HepG2 (cell line): ENCODE data around the gene LCK. TPM values are rescaled to one million over a fixed set of nuclear protein-coding genes. Genes with fewer than 3 reads are reported as not detected.

Experiments used
- ARNT ChIP-seq: fragments of 450-650 bp; IDR thresholded peaks from 2 replicates; pipeline ENCODE4 v1.6.1; 2017
- ATF2 ChIP-seq: sonication (generic); formaldehyde crosslinking; IDR thresholded peaks from 2 replicates; pipeline ENCODE4 v1.4.0; 2020; ENCODE audit warnings: missing genetic modification reagents
- BCL3 ChIP-seq: sonication (generic); formaldehyde crosslinking; IDR thresholded peaks from 2 replicates; pipeline ENCODE4 v1.5.1; 2020; ENCODE audit warnings: mild to moderate bottlenecking, missing genetic modification reagents, moderate library complexity
- CREM ChIP-seq, 2 experiments: sonication (generic) in 1 of 2; formaldehyde crosslinking in 1 of 2; IDR thresholded peaks; 2 replicates each; pipeline versions ENCODE4 v1.4.0 to v1.6.1; 2016 to 2020; ENCODE audit warnings: antibody characterized with exemption in 1 of 2, mild to moderate bottlenecking in 1 of 2, missing genetic modification reagents in 1 of 2
- DMAP1 ChIP-seq: IDR thresholded peaks from 2 replicates; pipeline ENCODE4 v1.6.1; 2016
- HBP1 ChIP-seq: IDR thresholded peaks from 2 replicates; pipeline ENCODE4 v1.6.1; 2016; ENCODE audit warnings: low read depth, control low read depth
- HOXD1 ChIP-seq: sonication (generic); formaldehyde crosslinking; IDR thresholded peaks from 2 replicates; pipeline ENCODE4 v1.5.0; 2020; ENCODE audit warnings: missing genetic modification reagents
- ONECUT2 ChIP-seq: sonication (generic); formaldehyde crosslinking; IDR thresholded peaks from 2 replicates; pipeline ENCODE4 v1.4.0; 2020; ENCODE audit warnings: missing genetic modification reagents
- POGK ChIP-seq: sonication (generic); formaldehyde crosslinking; conservative IDR thresholded peaks from 2 replicates; pipeline ENCODE4 v1.8.0; 2022; ENCODE audit warnings: mild to moderate bottlenecking, moderate library complexity, missing genetic modification reagents
- PRDM4 ChIP-seq: sonication (generic); formaldehyde crosslinking; IDR thresholded peaks from 2 replicates; pipeline ENCODE4 v1.9.0; 2021; ENCODE audit warnings: missing genetic modification reagents, borderline replicate concordance
- UBTF ChIP-seq: sonication (generic); formaldehyde crosslinking; IDR thresholded peaks from 2 replicates; pipeline ENCODE4 v1.4.0; 2020; ENCODE audit warnings: mild to moderate bottlenecking, missing genetic modification reagents
- ZNF101 ChIP-seq: sonication (generic); formaldehyde crosslinking; IDR thresholded peaks from 2 replicates; pipeline ENCODE4 v1.4.0; 2020; ENCODE audit warnings: mild to moderate bottlenecking, low read depth, missing genetic modification reagents, borderline replicate concordance
- ZNF256 ChIP-seq: sonication (generic); formaldehyde crosslinking; conservative IDR thresholded peaks from 2 replicates; pipeline ENCODE4 v1.4.0; 2020; ENCODE audit warnings: missing genetic modification reagents
- ZNF33B ChIP-seq: sonication (generic); formaldehyde crosslinking; IDR thresholded peaks from 2 replicates; pipeline ENCODE4 v1.5.1; 2020; ENCODE audit warnings: mild to moderate bottlenecking, missing genetic modification reagents
- ZNF432 ChIP-seq: sonication (generic); formaldehyde crosslinking; IDR thresholded peaks from 2 replicates; pipeline ENCODE4 v1.5.0; 2020; ENCODE audit warnings: missing genetic modification reagents, mild to moderate bottlenecking, borderline replicate concordance
- ZNF614 ChIP-seq: IDR thresholded peaks from 2 replicates; pipeline ENCODE4 v1.6.1; 2018; ENCODE audit warnings: missing biosample characterization, missing genetic modification reagents, inconsistent platforms, borderline replicate concordance
- ZNF816 ChIP-seq: sonication (generic); formaldehyde crosslinking; IDR thresholded peaks from 2 replicates; pipeline ENCODE4 v1.8.0; 2022; ENCODE audit warnings: missing genetic modification reagents, mild to moderate bottlenecking, borderline replicate concordance
- polyA plus RNA-seq, 8 experiments: library from polyadenylated mRNA; depleted of rRNA in 3 of 8; stranded (reverse) in 7 of 8; unstranded in 1 of 8; fragments of >200 nt; fragmentation: Illumina TruSeq in 4 of 8; extraction: Trizol in 4 of 8; gene quantifications; 2 replicates each; pipeline versions ENCODE4 v1.2.1 to v1.2.3, GENCODE V29; 2011 to 2016; ENCODE audit warnings: low read depth in 4 of 8, missing spikeins in 1 of 8, mixed read lengths in 1 of 8; ENCODE audit not compliant: insufficient read depth in 1 of 8
- total RNA-seq, 5 experiments: library from RNA; depleted of rRNA; stranded (reverse); fragments of >200 nt; fragmentation: Illumina TruSeq; extraction: Trizol; gene quantifications; 2 replicates each; pipeline ENCODE4 v1.2.3, GENCODE V29; 2016; ENCODE audit warnings: low read depth in 1 of 5

The LCK gene
- total and polyA plus RNA-seq, 2 of the 13 experiments (the other 11 are each of a cell fraction or from before 2014, with no cell fraction given): 0.93 to 1.8 TPM

GRCh38 chr1:32291708-32292538 lies 40.9 kb downstream of the LCK start, which contains the start of gene HDAC1 (continued):
- no peak for TF ChIP-seq ZNF432 (CRISPR knock-in tag)
- TF ChIP-seq ARNT: no peak
- TF ChIP-seq ZNF256 (CRISPR knock-in tag): no peak
- TF ChIP-seq ZNF614: no peak
- 0 out of 2 replicates have a peak, but pooled peaks have one; percentile 12 for TF ChIP-seq ATF2 (CRISPR knock-in tag)
- no peak for TF ChIP-seq PRDM4
- TF ChIP-seq ZNF101 (CRISPR knock-in tag): no peak
- TF ChIP-seq CREM (IDR thresholded peaks at IDR 0.05): peak; percentile 38; the same call in 1 of the 2 replicates
- no peak for TF ChIP-seq CREM (CRISPR knock-in tag; IDR thresholded peaks at IDR 0.05)
- TF ChIP-seq DMAP1 (CRISPR knock-in tag): peak; percentile 83
- no peak for TF ChIP-seq ZNF816 (CRISPR knock-in tag)
- peak; percentile 48 for TF ChIP-seq UBTF (CRISPR knock-in tag)
- TF ChIP-seq BCL3 (CRISPR knock-in tag): 0 out of 2 replicates have a peak, but pooled peaks have one; percentile 33
- TF ChIP-seq POGK (CRISPR knock-in tag): peak; percentile 62; the same call in 1 of the 2 replicates
- no peak for TF ChIP-seq HBP1
- TF ChIP-seq HOXD1: peak; percentile 76
- TF ChIP-seq ZNF33B (CRISPR knock-in tag): no peak
- no peak for TF ChIP-seq ONECUT2 (CRISPR knock-in tag)
